22Rv1 (cell line): ENCODE results near the gene USP17L18.
"Not testable (repeated sequence)": the region's sequence is repeated elsewhere in the genome, so short reads cannot be mapped to it uniquely, and the experiment has no call there.

ENCODE experiments used
- CTCF ChIP-seq: fragments of 450-650 bp; IDR thresholded peaks from 2 replicates; pipeline ENCODE4 v1.5.1; 2017; ENCODE audit warnings: mild to moderate bottlenecking
- ZFX ChIP-seq: fragments of 450-650 bp; IDR thresholded peaks from 2 replicates; pipeline ENCODE4 v1.6.1; 2017; ENCODE audit warnings: antibody characterized with exemption, borderline replicate concordance

- not testable (repeated sequence) for TF ChIP-seq CTCF, ZFX
These were observed 14.1 kb downstream of the USP17L18 start, which contains the start of gene USP17L21 for GRCh38 chr4:9262572-9262971.
